H9 (cell line): Measurements from ENCODE around the gene SCP2. TPM values are rescaled to one million over a fixed set of nuclear protein-coding genes. Genes with fewer than 3 reads are reported as not detected.

Experiments used
- DNase-seq: peaks from one replicate; pipeline ENCODE4 v3.0.0-alpha.2; 2017
- H2AFZ ChIP-seq: one replicate; pipeline ENCODE4 v1.6.1; 2013; ENCODE audit warnings: mild to moderate bottlenecking, low read length, control low read depth, moderate library complexity
- H2AK5ac ChIP-seq: 2 replicates; pipeline ENCODE4 v1.6.1; 2013; ENCODE audit warnings: low read length, control low read depth, mixed read lengths; ENCODE audit not compliant: insufficient read length
- H2BK120ac ChIP-seq: one replicate; pipeline ENCODE4 v1.6.1; 2013; ENCODE audit warnings: low read depth, mild to moderate bottlenecking, low read length, control low read depth, inconsistent platforms; ENCODE audit not compliant: poor library complexity, severe bottlenecking
- H2BK12ac ChIP-seq: 2 replicates; pipeline ENCODE4 v1.6.1; 2013; ENCODE audit warnings: low read length, control low read depth, mixed read lengths, low read depth; ENCODE audit not compliant: insufficient read length
- H2BK15ac ChIP-seq: 2 replicates; pipeline ENCODE4 v1.6.1; 2013; ENCODE audit warnings: low read depth, low read length, control low read depth
- H2BK20ac ChIP-seq: one replicate; pipeline ENCODE4 v1.6.1; 2013; ENCODE audit warnings: low read depth, mild to moderate bottlenecking, low read length, control low read depth, inconsistent platforms; ENCODE audit not compliant: poor library complexity, severe bottlenecking
- H2BK5ac ChIP-seq: 2 replicates; pipeline ENCODE4 v1.6.1; 2013; ENCODE audit warnings: low read length, control low read depth, mixed read lengths; ENCODE audit not compliant: insufficient read length
- H3K14ac ChIP-seq: 2 replicates; pipeline ENCODE4 v1.6.1; 2013; ENCODE audit warnings: low read length, control low read depth; ENCODE audit not compliant: insufficient read depth
- H3K18ac ChIP-seq: 2 replicates; pipeline ENCODE4 v1.6.1; 2013; ENCODE audit warnings: low read depth, mild to moderate bottlenecking, mixed read lengths, low read length, control low read depth; ENCODE audit not compliant: insufficient read length
- H3K23ac ChIP-seq: 2 replicates; pipeline ENCODE4 v1.6.1; 2013; ENCODE audit warnings: low read length, control low read depth, mixed read lengths, low read depth; ENCODE audit not compliant: insufficient read length
- H3K23me2 ChIP-seq: 2 replicates; pipeline ENCODE4 v1.6.1; 2013; ENCODE audit warnings: low read depth, mild to moderate bottlenecking, mixed read lengths, low read length, control low read depth; ENCODE audit not compliant: insufficient read length, poor library complexity, severe bottlenecking
- H3K27ac ChIP-seq: 2 replicates; pipeline ENCODE4 v1.5.1; 2013; ENCODE audit warnings: low read length, control low read depth, mixed read lengths, low read depth; ENCODE audit not compliant: insufficient read length
- H3K27me3 ChIP-seq: 2 replicates; pipeline ENCODE4 v1.6.1; 2013; ENCODE audit warnings: low read length, control low read depth, inconsistent platforms; ENCODE audit not compliant: insufficient read depth
- H3K4ac ChIP-seq: 2 replicates; pipeline ENCODE4 v1.6.1; 2013; ENCODE audit warnings: low read depth, mild to moderate bottlenecking, control low read depth, inconsistent platforms, low read length, moderate library complexity
- H3K4me1 ChIP-seq: 2 replicates; pipeline ENCODE4 v1.6.1; 2013; ENCODE audit warnings: low read length, control low read depth, inconsistent platforms; ENCODE audit not compliant: insufficient read depth
- H3K4me2 ChIP-seq: 2 replicates; pipeline ENCODE4 v1.6.1; 2013; ENCODE audit warnings: low read length, control low read depth, mixed read lengths; ENCODE audit not compliant: insufficient read length, insufficient read depth
- H3K56ac ChIP-seq: 2 replicates; pipeline ENCODE4 v1.6.1; 2013; ENCODE audit warnings: low read depth, mild to moderate bottlenecking, mixed read lengths, low read length, control low read depth; ENCODE audit not compliant: insufficient read length
- H3K79me1 ChIP-seq: 2 replicates; pipeline ENCODE4 v1.6.1; 2013; ENCODE audit warnings: low read depth, mild to moderate bottlenecking, moderate library complexity, low read length, control low read depth, inconsistent platforms; ENCODE audit not compliant: insufficient read depth, poor library complexity, severe bottlenecking
- H3K79me2 ChIP-seq: 2 replicates; pipeline ENCODE4 v1.6.1; 2013; ENCODE audit warnings: low read length, control low read depth, inconsistent platforms; ENCODE audit not compliant: insufficient read depth
- H3K9ac ChIP-seq: 2 replicates; pipeline ENCODE4 v1.6.1; 2013; ENCODE audit warnings: low read length, control low read depth, mixed read lengths; ENCODE audit not compliant: insufficient read length; ENCODE audit errors: extremely low read depth
- H3K9me3 ChIP-seq: one replicate; pipeline ENCODE4 v1.6.1; 2013; ENCODE audit warnings: low read depth, low read length, inconsistent platforms; ENCODE audit not compliant: control insufficient read depth
- H3T11ph ChIP-seq: one replicate; pipeline ENCODE4 v1.6.1; 2013; ENCODE audit warnings: mild to moderate bottlenecking, low read length, control low read depth, inconsistent platforms
- H4K20me1 ChIP-seq: one replicate; pipeline ENCODE4 v1.6.1; 2013; ENCODE audit not compliant: control insufficient read depth, insufficient read length, insufficient read depth
- H4K5ac ChIP-seq: 2 replicates; pipeline ENCODE4 v1.6.1; 2013; ENCODE audit warnings: low read depth, mild to moderate bottlenecking, mixed read lengths, low read length, control low read depth; ENCODE audit not compliant: insufficient read length
- H4K8ac ChIP-seq: replicated peaks from 2 replicates; pipeline ENCODE4 v1.6.1; 2013; ENCODE audit warnings: low read length, control low read depth, mixed read lengths, low read depth; ENCODE audit not compliant: insufficient read length
- H4K91ac ChIP-seq: 2 replicates; pipeline ENCODE4 v1.6.1; 2013; ENCODE audit warnings: low read depth, mild to moderate bottlenecking, moderate library complexity, mixed read lengths, low read length, control low read depth; ENCODE audit not compliant: insufficient read length
- H3K27ac Mint-ChIP-seq, 3 experiments: 2 replicates in 2 of 3; 3 replicates in 1 of 3; pipeline ENCODE4 v1.8.0; 2020 to 2021; ENCODE audit warnings: mixed read lengths in 3 of 3, mild to moderate bottlenecking in 1 of 3, moderate library complexity in 1 of 3
- H3K27me3 Mint-ChIP-seq: 2 replicates; pipeline ENCODE4 v1.8.0; 2021; ENCODE audit warnings: low read depth, mild to moderate bottlenecking, moderate library complexity, mixed read lengths
- H3K36me3 Mint-ChIP-seq, 3 experiments: 2 replicates in 2 of 3; 3 replicates in 1 of 3; pipeline ENCODE4 v1.8.0; 2020 to 2021; ENCODE audit warnings: low read depth in 3 of 3, mixed read lengths in 3 of 3; ENCODE audit not compliant: insufficient read depth in 1 of 3
- H3K4me1 Mint-ChIP-seq, 2 experiments: 2 replicates each; pipeline ENCODE4 v1.8.0; 2020; ENCODE audit warnings: mixed read lengths in 2 of 2
- H3K4me3 Mint-ChIP-seq, 2 experiments: 2 replicates in 1 of 2; 3 replicates in 1 of 2; pipeline ENCODE4 v1.8.0; 2020 to 2021; ENCODE audit warnings: mild to moderate bottlenecking in 2 of 2, mixed read lengths in 2 of 2, moderate library complexity in 1 of 2
- H3K9me3 Mint-ChIP-seq, 2 experiments: 2 replicates in 1 of 2; 3 replicates in 1 of 2; pipeline ENCODE4 v1.8.0; 2020; ENCODE audit warnings: mild to moderate bottlenecking in 2 of 2, mixed read lengths in 2 of 2, moderate library complexity in 1 of 2
- WGBS: extraction: QIAGEN DNeasy Blood & Tissue Kit; methylation state at CpG from one replicate; pipeline ENCODE4 v1.1.7; 2013; ENCODE audit warnings: missing lambda C conversion rate, low lambda C conversion rate, mixed read lengths; ENCODE audit not compliant: insufficient read length; ENCODE audit errors: extremely low coverage; 5-methylcytosine and 5-hydroxymethylcytosine counted together
- total RNA-seq: library from RNA; stranded (reverse); gene quantifications from 2 replicates; pipeline ENCODE4 v1.2.1, GENCODE V29; 2021
- TF ChIP-seq, protein P1 (sequence below): fragments of 200-600 bp; sonication (generic); conservative IDR thresholded peaks from 3 replicates; pipeline ENCODE4 v1.8.0; 2021; ENCODE audit warnings: antibody characterized with exemption, mild to moderate bottlenecking

The SCP2 gene
- total RNA-seq, 1 experiment from 2014 or later = 48.8 TPM

DNA sequence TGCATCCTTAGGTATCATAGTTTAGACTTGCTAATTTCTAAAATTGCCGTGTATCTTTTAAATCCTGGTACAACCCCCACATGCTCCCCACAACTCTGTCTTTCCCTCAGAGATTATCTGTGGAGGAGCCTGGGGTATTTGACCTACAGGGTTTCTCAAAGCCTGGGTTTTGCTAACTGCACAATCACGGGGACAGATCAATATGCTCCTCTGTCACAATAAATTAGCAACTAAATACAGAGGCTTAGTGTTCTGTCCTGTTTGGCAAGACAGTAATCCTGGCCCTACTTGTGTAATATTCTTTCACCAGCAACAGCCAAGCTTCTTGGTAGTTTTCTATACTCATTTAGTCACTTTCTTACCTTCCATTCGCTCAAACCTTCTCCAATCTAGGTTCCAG, 14.1 kb upstream of the SCP2 start:
- Histone ChIP-seq H2BK20ac (no peak overlapping the region), H3K27ac (no peak overlapping the region), H3K79me1 (no peaks in the 10 kb centered on the region), H4K91ac (no peak overlapping the region), H3K18ac (no peak overlapping the region), H2BK12ac (no peak overlapping the region), H3K14ac (no peak overlapping the region), H4K8ac (no peak overlapping the region), H3K4ac (no peak overlapping the region), H3K9ac (no peak overlapping the region), H2BK5ac (no peak overlapping the region), H3K23ac (no peak overlapping the region), H3K4me2 (no peak overlapping the region), H2AFZ (no peak overlapping the region), H2AK5ac (no peak overlapping the region), H3K79me2 (no peaks in the 10 kb centered on the region), H3T11ph (no peak overlapping the region), H3K4me1 (no peaks in the 10 kb centered on the region; the same call in 1 of the 2 replicates), H2BK15ac (no peak overlapping the region), H3K27me3 (no peaks in the 10 kb centered on the region), H4K5ac (no peak overlapping the region), H3K56ac (no peak overlapping the region), H4K20me1 (no peaks in the 10 kb centered on the region), H2BK120ac (no peak overlapping the region), H3K23me2 (no peaks in the 10 kb centered on the region), H3K9me3 (no peaks in the 10 kb centered on the region)
- no peak for DNase-seq
- WGBS = no CpG with 5 or more reads among the region's 3 CpGs
- TF ChIP-seq, protein P1, sequence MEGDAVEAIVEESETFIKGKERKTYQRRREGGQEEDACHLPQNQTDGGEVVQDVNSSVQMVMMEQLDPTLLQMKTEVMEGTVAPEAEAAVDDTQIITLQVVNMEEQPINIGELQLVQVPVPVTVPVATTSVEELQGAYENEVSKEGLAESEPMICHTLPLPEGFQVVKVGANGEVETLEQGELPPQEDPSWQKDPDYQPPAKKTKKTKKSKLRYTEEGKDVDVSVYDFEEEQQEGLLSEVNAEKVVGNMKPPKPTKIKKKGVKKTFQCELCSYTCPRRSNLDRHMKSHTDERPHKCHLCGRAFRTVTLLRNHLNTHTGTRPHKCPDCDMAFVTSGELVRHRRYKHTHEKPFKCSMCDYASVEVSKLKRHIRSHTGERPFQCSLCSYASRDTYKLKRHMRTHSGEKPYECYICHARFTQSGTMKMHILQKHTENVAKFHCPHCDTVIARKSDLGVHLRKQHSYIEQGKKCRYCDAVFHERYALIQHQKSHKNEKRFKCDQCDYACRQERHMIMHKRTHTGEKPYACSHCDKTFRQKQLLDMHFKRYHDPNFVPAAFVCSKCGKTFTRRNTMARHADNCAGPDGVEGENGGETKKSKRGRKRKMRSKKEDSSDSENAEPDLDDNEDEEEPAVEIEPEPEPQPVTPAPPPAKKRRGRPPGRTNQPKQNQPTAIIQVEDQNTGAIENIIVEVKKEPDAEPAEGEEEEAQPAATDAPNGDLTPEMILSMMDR = no peak
- 0 out of 7 replicates have a peak, but pooled peaks cover 0 to under 1% (median 0%) of the 10 kb centered on the region in 3 experiments for H3K36me3 Mint-ChIP-seq
- H3K9me3 Mint-ChIP-seq = no peaks in the 10 kb centered on the region
- H3K27me3 Mint-ChIP-seq = no peaks in the 10 kb centered on the region
- H3K4me1 Mint-ChIP-seq = peaks cover 0 to 11% of the 10 kb centered on the region in 2 experiments; a peak in 3 of 4 replicates
- H3K4me3 Mint-ChIP-seq = no peak overlapping the region
- H3K27ac Mint-ChIP-seq = no peak overlapping the region
